GM12891 (cell line): Measurements from ENCODE around the gene TNRC6C.
"Not testable (repeated sequence)": the region's sequence is repeated elsewhere in the genome, so short reads cannot be mapped to it uniquely, and the experiment has no call there.

Experiments used
- DNase-seq: peaks from one replicate; pipeline ENCODE4 v3.0.0; 2011; ENCODE audit warnings: low spot score; ENCODE audit not compliant: insufficient read length
- FAIRE-seq: peaks from 2 replicates; lab custom pipeline; 2011; peaks lifted over from hg19 to GRCh38; lab: Jason Lieb, UNC
- PAX5 ChIP-seq: IDR thresholded peaks from 2 replicates; pipeline ENCODE4 v1.6.1; 2011; ENCODE audit warnings: low read length, moderate library complexity, mild to moderate bottlenecking; ENCODE audit not compliant: insufficient read depth, severe bottlenecking
- POLR2A ChIP-seq: IDR thresholded peaks from 2 replicates; pipeline ENCODE4 v1.6.1; 2011; ENCODE audit warnings: low read depth, low read length, control low read depth
- POLR2AphosphoS5 ChIP-seq: IDR thresholded peaks from 2 replicates; pipeline ENCODE4 v1.6.1; 2011; ENCODE audit warnings: low read depth, low read length, control low read depth
- POU2F2 ChIP-seq: IDR thresholded peaks from 2 replicates; pipeline ENCODE4 v1.6.1; 2011; ENCODE audit warnings: low read depth, mild to moderate bottlenecking, control low read depth, low read length, moderate library complexity
- SPI1 ChIP-seq: IDR thresholded peaks from 2 replicates; pipeline ENCODE4 v1.6.1; 2011; ENCODE audit warnings: low read depth, low read length, control low read depth
- TAF1 ChIP-seq: IDR thresholded peaks from 2 replicates; pipeline ENCODE4 v1.6.1; 2011; ENCODE audit warnings: low read depth, low read length, control low read depth

The TNRC6C gene

GRCh38 chr17:78132767-78133178 is 174.3 kb downstream of the TNRC6C start:
- FAIRE-seq (no peak), DNase-seq (no peak)
- no peak for TF ChIP-seq PAX5

- no peak for DNase-seq
- FAIRE-seq, result no peak
- no peak for TF ChIP-seq SPI1
- TF ChIP-seq PAX5, result no peak
- no peak for TF ChIP-seq POLR2A
- no peak for TF ChIP-seq POU2F2
- no peak for TF ChIP-seq POLR2AphosphoS5
- TF ChIP-seq TAF1, result no peak
These were observed 174.9 kb downstream of the TNRC6C start for GRCh38 chr17:78133179-78133951.

- TF ChIP-seq POLR2A, result peak; percentile 55; the same call in 1 of the 2 replicates
- TF ChIP-seq POU2F2, result 0 out of 2 replicates have a peak, but pooled peaks have one; percentile 37
- TF ChIP-seq TAF1, result no peak
- peak; percentile 57; the same call in 1 of the 2 replicates for TF ChIP-seq POLR2AphosphoS5
- no peak for DNase-seq
- FAIRE-seq, result peak; percentile 96
These were observed 175.7 kb downstream of the TNRC6C start for GRCh38 chr17:78133971-78134898.

DNA sequence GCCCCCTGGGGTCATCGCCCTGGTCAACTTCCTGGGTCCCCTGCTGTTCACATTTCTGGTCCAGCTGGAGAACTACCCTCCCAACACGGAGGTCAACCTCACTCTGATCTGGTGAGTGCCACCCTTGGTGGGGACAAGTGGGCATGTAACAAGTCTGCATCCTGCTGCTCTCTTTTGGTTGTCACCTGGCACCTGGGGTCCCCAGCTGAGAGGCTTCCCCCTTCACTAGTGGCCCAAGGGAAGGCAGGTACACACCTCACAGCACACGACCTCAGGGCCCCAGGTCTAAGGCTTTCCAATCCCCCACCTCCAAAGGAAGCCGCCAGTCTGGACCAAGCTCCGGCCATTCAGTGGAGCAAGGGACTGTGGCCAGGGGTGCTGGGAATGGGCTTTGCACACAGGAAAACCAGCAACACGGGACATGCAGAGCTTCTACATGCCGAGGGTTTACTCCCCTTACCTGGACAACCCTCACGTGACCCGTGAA is 176.4 kb downstream of the TNRC6C start:
- DNase-seq, result no peak
- TF ChIP-seq SPI1 (no peak), POLR2A (no peak), TAF1 (no peak), POLR2AphosphoS5 (no peak), POU2F2 (no peak), PAX5 (no peak)
- no peak for FAIRE-seq

DNA sequence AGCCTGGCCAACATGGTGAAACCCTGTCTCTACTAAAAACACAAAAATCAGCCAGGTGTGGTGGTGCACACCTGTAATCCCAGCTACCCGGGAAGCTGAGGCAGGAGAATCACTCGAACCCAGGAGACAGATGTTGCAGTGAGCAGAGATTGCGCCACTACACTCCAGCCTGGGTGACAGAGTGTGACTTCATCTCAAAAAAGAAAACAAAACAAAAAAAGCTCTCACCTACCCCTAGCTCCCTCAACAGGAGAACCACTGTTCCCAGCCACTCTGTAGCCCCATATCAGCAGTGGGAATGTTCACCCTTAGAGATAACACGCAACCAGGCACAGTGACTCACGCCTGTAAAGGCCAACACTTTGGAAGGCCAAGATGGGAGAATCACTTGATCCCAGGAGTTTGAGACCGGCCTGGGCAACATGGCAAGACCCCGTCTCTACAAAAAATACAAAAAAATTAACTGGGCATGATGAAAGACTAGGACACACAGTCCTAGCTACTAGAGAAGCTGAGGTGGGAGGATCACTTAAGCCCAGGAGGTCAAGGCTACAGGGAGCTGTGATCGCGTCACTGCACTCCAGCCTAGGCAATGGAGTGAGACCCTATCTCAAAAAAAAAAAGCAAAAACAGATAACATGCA is 177.5 kb downstream of the TNRC6C start:
- TF ChIP-seq SPI1 (no peak), POLR2A (no peak), POU2F2 (no peak), TAF1 (no peak), PAX5 (no peak), POLR2AphosphoS5 (no peak)
- FAIRE-seq (no peak), DNase-seq (no peak)

DNA sequence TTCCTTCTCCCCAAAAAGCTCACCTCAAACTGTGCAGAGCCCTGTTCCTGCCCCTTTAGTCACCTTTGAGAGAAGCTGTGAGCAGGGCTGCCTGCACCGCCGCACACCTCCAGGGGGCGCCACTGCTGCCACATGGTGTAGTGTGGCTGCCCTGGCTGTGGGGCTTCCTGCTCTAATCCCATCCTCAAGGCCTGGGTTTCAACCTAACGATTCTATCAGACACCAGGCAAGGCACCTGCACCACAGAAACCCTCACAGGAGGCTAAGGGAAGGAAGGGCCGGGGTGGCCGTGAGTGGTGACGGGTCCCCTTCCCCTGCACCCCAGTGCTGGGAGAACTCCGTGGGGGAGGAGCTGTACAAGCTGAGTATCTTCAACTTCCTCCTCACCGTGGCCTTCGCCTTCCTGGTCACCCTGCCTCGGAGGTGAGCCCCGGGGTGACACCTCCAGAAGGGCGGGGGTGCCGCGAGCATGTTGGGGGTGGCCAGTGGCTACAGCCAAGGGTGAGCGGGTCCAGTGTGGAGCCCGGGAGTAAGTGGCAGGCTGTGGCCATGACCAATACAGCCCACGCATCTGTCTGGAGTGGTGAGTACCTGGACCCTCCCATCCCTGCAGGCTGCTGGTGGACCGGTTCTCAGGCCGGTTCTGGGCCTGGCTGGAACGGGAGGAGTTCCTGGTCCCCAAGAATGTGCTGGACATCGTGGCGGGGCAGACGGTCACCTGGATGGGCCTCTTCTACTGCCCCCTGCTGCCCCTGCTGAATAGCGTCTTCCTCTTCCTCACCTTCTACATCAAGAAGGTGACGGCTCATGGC is 179.1 kb downstream of the TNRC6C start:
- no peak for DNase-seq
- TF ChIP-seq POLR2A (no peak), TAF1 (no peak), POU2F2 (no peak), SPI1 (no peak), POLR2AphosphoS5 (no peak; the same call in 1 of the 2 replicates), PAX5 (no peak)
- peak; percentile 52 for FAIRE-seq

DNA sequence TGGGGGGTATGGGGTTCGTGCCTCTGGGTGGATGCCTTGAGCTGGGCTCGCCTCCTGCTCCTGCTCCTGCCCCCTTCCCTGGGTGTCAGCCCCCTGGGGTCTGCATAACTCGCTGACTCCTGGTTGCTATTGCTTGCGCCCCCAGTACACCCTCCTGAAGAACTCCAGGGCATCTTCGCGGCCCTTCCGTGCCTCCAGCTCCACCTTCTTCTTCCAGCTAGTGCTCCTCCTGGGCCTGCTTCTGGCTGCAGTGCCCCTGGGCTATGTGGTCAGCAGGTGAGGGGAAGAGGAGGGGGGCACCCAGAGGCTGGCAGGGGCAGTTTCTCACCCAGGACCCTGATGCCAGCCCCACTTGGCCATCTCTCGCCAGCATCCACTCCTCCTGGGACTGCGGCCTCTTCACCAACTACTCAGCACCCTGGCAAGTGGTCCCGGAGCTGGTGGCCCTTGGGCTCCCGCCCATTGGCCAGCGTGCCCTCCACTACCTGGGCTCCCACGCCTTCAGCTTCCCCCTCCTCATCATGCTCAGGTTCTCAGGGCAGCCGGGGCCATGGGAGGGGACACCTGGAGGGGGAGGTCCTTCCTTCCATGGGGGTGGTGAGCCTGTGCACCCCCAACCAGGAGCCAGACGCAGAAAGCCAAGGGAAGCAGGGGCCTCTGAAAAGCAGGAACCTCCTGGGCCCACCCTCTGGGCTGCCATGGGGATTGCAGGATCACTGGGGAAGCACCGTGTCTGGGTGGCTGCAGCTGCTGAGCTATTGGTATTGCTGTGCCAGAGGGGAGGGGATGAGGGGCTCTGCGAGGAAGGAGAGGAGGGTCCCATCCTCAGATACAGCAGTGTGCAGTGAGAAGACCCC is 179.9 kb downstream of the TNRC6C start:
- FAIRE-seq, result no peak
- DNase-seq, result no peak
- no peak for TF ChIP-seq SPI1
- no peak for TF ChIP-seq POU2F2
- no peak for TF ChIP-seq TAF1
- no peak for TF ChIP-seq PAX5

DNA sequence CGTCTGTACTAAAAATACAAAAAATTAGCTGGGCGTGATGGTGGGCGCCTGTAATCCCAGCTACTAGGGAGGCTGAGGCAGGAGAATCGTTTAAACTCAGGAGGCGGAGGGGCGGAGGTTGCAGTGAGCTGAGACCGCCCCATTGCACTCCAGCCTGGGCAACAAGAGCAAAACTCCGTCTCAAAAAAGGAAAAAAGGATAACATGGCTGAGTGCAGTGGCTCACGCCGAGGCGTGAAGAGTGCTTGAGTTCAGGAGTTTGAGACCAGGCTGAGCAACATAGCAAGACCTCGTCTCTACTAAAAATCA is 181.3 kb downstream of the TNRC6C start:
- not testable (repeated sequence) for DNase-seq, FAIRE-seq
